T-cell (primary cell): ENCODE measurements around the gene VSX2. TPM values are rescaled to one million over a fixed set of nuclear protein-coding genes. Genes with fewer than 3 reads are reported as not detected.

Experiments used
- ATAC-seq, 4 experiments: fragments of 200-7000 bp in 3 of 4; fragments of 150-1000 bp in 1 of 4; cut with Tn5 transposase; replicated peaks in 1 of 4; 1 replicate in 3 of 4; 2 replicates in 1 of 4; pipeline ENCODE4 v1.10.0; 2021; ENCODE audit warnings: moderate library complexity in 3 of 4, mild to moderate bottlenecking in 2 of 4, moderate number of reproducible peaks in 1 of 4
- CTCF ChIA-PET, 2 donors: fragments of 300-600 bp; sonication (Branson Sonifier 250); formaldehyde crosslinking; loops; one replicate each; lab custom pipeline; 2022; ENCODE audit warnings: antibody characterized with exemption in 2 of 2; lab: Charles Lee
- POLR2A ChIA-PET, 2 donors: fragments of 300-600 bp; sonication (Branson Sonifier 250); formaldehyde crosslinking; loops; one replicate each; lab custom pipeline; 2022; ENCODE audit warnings: antibody characterized with exemption in 2 of 2; lab: Charles Lee
- DNase-seq, 35 experiments: peaks; one replicate each; pipeline versions ENCODE4 v3.0.0 to v3.0.0-alpha.2; 2013 to 2023
- H3K27ac ChIP-seq: one replicate; pipeline ENCODE4 v1.5.1; 2013; ENCODE audit warnings: low read length
- H3K27me3 ChIP-seq, 2 experiments: replicated peaks in 1 of 2; 1 replicate in 1 of 2; 2 replicates in 1 of 2; pipeline versions ENCODE4 v1.6.1 to v1.7.0; 2013; ENCODE audit warnings: low read length in 1 of 2, mixed read lengths in 1 of 2; ENCODE audit not compliant: control insufficient read depth in 2 of 2, insufficient read depth in 2 of 2; ENCODE audit errors: extremely low read depth in 1 of 2
- H3K36me3 ChIP-seq, 2 donors: 1 replicate in 1 of 2; 2 replicates in 1 of 2; pipeline versions ENCODE4 v1.6.1 to v1.7.0; 2013; ENCODE audit warnings: low read length in 1 of 2; ENCODE audit not compliant: control insufficient read depth in 2 of 2, insufficient read depth in 1 of 2; ENCODE audit errors: extremely low read depth in 1 of 2
- H3K4me1 ChIP-seq, 2 experiments: 1 replicate in 1 of 2; 2 replicates in 1 of 2; pipeline versions ENCODE4 v1.6.1 to v1.7.0; 2013; ENCODE audit warnings: low read length in 2 of 2, mixed read lengths in 1 of 2; ENCODE audit not compliant: insufficient read depth in 2 of 2, control insufficient read depth in 1 of 2; ENCODE audit errors: extremely low read depth in 1 of 2
- H3K4me3 ChIP-seq, 2 donors: 1 replicate in 1 of 2; 2 replicates in 1 of 2; pipeline versions ENCODE4 v1.5.1 to v1.7.0; 2013; ENCODE audit warnings: mild to moderate bottlenecking in 2 of 2, low read length in 1 of 2, moderate library complexity in 1 of 2; ENCODE audit not compliant: control insufficient read depth in 1 of 2; ENCODE audit errors: extremely low read depth in 1 of 2
- H3K9me3 ChIP-seq: 2 replicates; pipeline ENCODE4 v1.7.0; 2013
- H3K27ac Mint-ChIP-seq, 2 donors: one replicate each; pipeline ENCODE4 v1.8.0; 2020 to 2021; ENCODE audit warnings: mild to moderate bottlenecking in 2 of 2, mixed read lengths in 2 of 2
- H3K27me3 Mint-ChIP-seq, 2 donors: one replicate each; pipeline ENCODE4 v1.8.0; 2021 to 2022; ENCODE audit warnings: mixed read lengths in 2 of 2
- H3K36me3 Mint-ChIP-seq: one replicate; pipeline ENCODE4 v1.8.0; 2021; ENCODE audit warnings: mixed read lengths
- H3K4me1 Mint-ChIP-seq, 3 donors: one replicate each; pipeline ENCODE4 v1.8.0; 2020 to 2022; ENCODE audit warnings: mixed read lengths in 3 of 3, mild to moderate bottlenecking in 1 of 3
- H3K4me3 Mint-ChIP-seq, 3 donors: one replicate each; pipeline ENCODE4 v1.8.0; 2020 to 2022; ENCODE audit warnings: mild to moderate bottlenecking in 3 of 3, mixed read lengths in 3 of 3, moderate library complexity in 3 of 3
- H3K9me3 Mint-ChIP-seq, 3 donors: one replicate each; pipeline ENCODE4 v1.8.0; 2020 to 2022; ENCODE audit warnings: mixed read lengths in 3 of 3
- WGBS: methylation state at CpG from one replicate; pipeline ENCODE4 v1.1.5; 2013; ENCODE audit warnings: missing lambda C conversion rate; ENCODE audit not compliant: insufficient coverage; 5-methylcytosine and 5-hydroxymethylcytosine counted together
- total RNA-seq, 35 experiments: library from RNA in 6 of 35; stranded (reverse) in 6 of 35; fragments of 120-200 nt in 1 of 35; gene quantifications; one replicate each; pipeline versions ENCODE4 v1.2.1 to v1.2.4 and lab custom pipeline; 2013 to 2026

The VSX2 gene
- total RNA-seq, 5 donors from 2014 or later (not counting 1 experiment from before 2014, with no cell fraction given), result not detected

DNA sequence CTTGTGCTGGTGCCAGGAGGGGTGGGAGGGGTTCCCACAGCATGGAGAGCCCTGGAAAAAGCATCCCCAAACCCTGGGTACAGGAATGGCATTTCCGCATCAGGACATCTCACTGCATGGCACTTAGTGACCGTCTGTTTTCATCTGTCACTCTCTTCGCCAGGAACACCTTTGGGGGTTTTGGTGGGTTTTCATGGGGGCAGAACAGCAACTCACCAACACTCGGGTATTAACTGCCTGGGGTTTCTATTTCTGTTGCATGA is 3.5 kb downstream of the VSX2 start:
- CTCF ChIA-PET, result no interaction called here
- no peaks in the 10 kb centered on the region for H3K36me3 ChIP-seq
- Mint-ChIP-seq H3K27ac (no peak overlapping the region), H3K4me3 (peak overlapping the region in 1 of 3 donors; percentile 74), H3K4me1 (peaks cover 16 to 31% (median 19%) of the 10 kb centered on the region in 3 donors), H3K9me3 (no peaks in the 10 kb centered on the region), H3K27me3 (peaks cover 74 to 89% of the 10 kb centered on the region in 2 donors), H3K36me3 (no peaks in the 10 kb centered on the region)
- no peak overlapping the region for H3K4me3 ChIP-seq
- H3K27ac ChIP-seq, result no peak overlapping the region
- peaks cover 4 to 25% of the 10 kb centered on the region in 2 experiments for H3K4me1 ChIP-seq
- POLR2A ChIA-PET, result no interaction called here
- no peaks in the 10 kb centered on the region for H3K9me3 ChIP-seq
- WGBS, result no CpG with 5 or more reads among the region's 4 CpGs
- H3K27me3 ChIP-seq, result peaks cover 27 to 96% of the 10 kb centered on the region in 2 experiments
- ATAC-seq, result no peak
- DNase-seq, result no peak

DNA sequence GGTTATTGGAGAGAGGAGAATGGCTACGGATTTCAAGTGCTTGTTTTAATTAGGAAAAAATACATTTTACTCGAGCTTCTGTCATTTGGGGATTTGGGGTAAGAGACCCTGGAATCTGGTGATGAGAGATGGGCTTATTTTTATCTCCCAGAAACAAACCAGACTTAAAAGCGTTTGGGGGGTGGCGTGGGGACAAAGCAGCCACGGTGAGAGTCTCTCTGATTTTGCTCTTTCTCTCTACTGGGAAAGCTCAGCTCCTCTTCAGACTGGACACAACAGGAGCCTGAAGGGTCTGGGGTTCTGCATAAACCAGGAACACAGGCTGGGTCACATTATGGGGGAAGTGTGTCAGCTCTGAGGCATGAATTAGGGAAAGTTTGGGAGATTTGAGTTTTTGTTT is 3.8 kb downstream of the VSX2 start:
- Histone ChIP-seq H3K4me3 (no peak overlapping the region), H3K4me1 (peaks cover 4 to 25% of the 10 kb centered on the region in 2 experiments), H3K27ac (no peak overlapping the region), H3K27me3 (peaks cover 25 to 97% of the 10 kb centered on the region in 2 experiments), H3K9me3 (no peaks in the 10 kb centered on the region), H3K36me3 (no peaks in the 10 kb centered on the region)
- Mint-ChIP-seq H3K4me1 (peaks cover 16 to 31% (median 19%) of the 10 kb centered on the region in 3 donors), H3K4me3 (peak overlapping the region in 1 of 3 donors; percentile 74), H3K36me3 (no peaks in the 10 kb centered on the region), H3K27me3 (peaks cover 70 to 88% of the 10 kb centered on the region in 2 donors), H3K9me3 (no peaks in the 10 kb centered on the region), H3K27ac (no peak overlapping the region)
- ChIA-PET CTCF (interaction anchor here in 1 of 2 donors (0.7 kb wide), 1 partner anchor 129 kb away, joined by 3 read pairs; no protein-coding TSS in a partner anchor), POLR2A (no interaction called here)
- WGBS, result no CpG with 5 or more reads among the region's 5 CpGs
- DNase-seq, result no peak
- ATAC-seq, result no peak

DNA sequence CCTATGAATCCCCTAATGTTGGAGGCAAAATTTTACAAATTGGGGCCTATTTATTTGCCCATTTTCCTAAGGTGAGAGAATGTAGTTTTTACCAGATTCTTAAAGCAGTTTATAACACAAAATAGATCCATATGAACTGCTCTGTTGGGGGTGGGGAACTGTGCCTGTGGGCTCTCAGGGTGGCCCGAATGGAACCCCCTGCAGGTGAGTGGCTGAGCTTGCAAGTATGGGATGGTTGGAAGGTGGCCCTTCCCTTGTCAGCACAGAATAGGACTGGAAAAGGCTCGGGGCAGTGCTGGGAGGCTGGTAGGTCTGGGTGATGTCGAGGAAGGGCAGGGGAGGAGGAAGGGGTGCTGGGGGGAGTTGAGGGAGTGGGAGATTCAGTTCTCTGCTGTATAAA is 4.9 kb downstream of the VSX2 start:
- DNase-seq (no peak), ATAC-seq (no peak)
- Mint-ChIP-seq H3K36me3 (no peaks in the 10 kb centered on the region), H3K27me3 (peaks cover 63 to 82% of the 10 kb centered on the region in 2 donors), H3K27ac (no peak overlapping the region), H3K9me3 (no peaks in the 10 kb centered on the region), H3K4me3 (no peak overlapping the region), H3K4me1 (peaks cover 16 to 27% (median 19%) of the 10 kb centered on the region in 3 donors)
- H3K4me1 ChIP-seq, result peaks cover 4 to 25% of the 10 kb centered on the region in 2 experiments
- CTCF ChIA-PET, result no interaction called here
- H3K36me3 ChIP-seq, result no peaks in the 10 kb centered on the region
- POLR2A ChIA-PET, result no interaction called here
- H3K27me3 ChIP-seq, result peaks cover 17 to 94% of the 10 kb centered on the region in 2 experiments
- H3K4me3 ChIP-seq, result no peak overlapping the region
- WGBS, result 17% methylated on average over 2 of the region's 3 CpGs
- no peaks in the 10 kb centered on the region for H3K9me3 ChIP-seq
- H3K27ac ChIP-seq, result no peak overlapping the region

DNA sequence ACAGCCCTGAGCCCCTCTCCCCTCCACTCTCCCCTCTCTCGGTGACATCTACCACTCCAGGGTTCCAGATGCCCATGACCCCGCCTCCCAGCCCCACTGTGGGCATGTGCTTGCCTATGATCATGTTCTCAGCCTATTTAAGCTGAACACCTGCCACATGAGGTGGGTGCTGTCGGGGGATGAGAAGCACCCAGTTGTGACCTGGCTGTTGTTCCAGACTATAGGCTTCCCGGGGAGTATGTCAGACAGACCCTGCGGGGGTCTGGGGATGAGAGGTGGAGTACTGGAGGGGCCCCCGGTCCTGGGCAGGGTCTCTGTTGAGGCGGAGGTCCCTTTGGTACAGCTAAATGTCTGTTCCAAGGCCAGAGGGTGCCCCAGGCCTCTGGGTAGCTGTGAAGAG is 6.0 kb downstream of the VSX2 start:
- Mint-ChIP-seq H3K9me3 (no peaks in the 10 kb centered on the region), H3K4me3 (no peak overlapping the region), H3K36me3 (no peaks in the 10 kb centered on the region), H3K4me1 (peaks cover 15 to 26% (median 18%) of the 10 kb centered on the region in 3 donors), H3K27me3 (peaks cover 62 to 78% of the 10 kb centered on the region in 2 donors), H3K27ac (no peak overlapping the region)
- Histone ChIP-seq H3K4me1 (peaks cover 3 to 18% of the 10 kb centered on the region in 2 experiments), H3K9me3 (no peaks in the 10 kb centered on the region), H3K27me3 (peaks cover 17 to 82% of the 10 kb centered on the region in 2 experiments), H3K4me3 (no peak overlapping the region), H3K27ac (no peak overlapping the region), H3K36me3 (no peaks in the 10 kb centered on the region)
- ATAC-seq (no peak), DNase-seq (no peak)
- POLR2A ChIA-PET, result no interaction called here
- CTCF ChIA-PET, result no interaction called here
- WGBS, result 54% methylated on average over 3 of the region's 7 CpGs

DNA sequence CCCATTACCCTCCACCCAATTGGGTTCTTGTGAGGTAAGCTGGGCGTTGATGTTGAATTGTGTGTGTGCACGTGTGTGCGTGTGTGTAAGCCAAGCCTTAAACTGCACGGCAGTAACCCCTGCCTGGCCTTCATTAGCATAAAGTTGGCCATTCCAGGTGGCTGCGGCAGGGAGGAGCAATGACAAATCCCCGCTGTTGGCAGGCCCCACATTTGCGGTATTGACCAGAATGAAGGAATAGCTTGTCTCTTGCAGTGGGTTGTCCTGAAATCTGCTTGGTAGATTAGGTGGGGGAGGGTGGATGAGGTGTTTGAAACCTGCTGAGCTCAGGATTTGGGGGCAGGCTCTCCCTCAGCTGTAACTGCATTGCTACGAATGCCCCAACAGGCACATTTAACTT is 7.3 kb downstream of the VSX2 start:
- ChIA-PET POLR2A (no interaction called here), CTCF (interaction anchor here (0.6 to 1.6 kb wide), 2 partner anchors 11 kb away, joined by 3 to 7 read pairs; no protein-coding TSS in a partner anchor)
- DNase-seq (no peak), ATAC-seq (no peak)
- Mint-ChIP-seq H3K27me3 (peaks cover 68% of the 10 kb centered on the region in 2 donors), H3K4me3 (no peak overlapping the region), H3K4me1 (peaks cover 12 to 17% (median 15%) of the 10 kb centered on the region in 3 donors), H3K27ac (no peak overlapping the region), H3K36me3 (no peaks in the 10 kb centered on the region), H3K9me3 (no peaks in the 10 kb centered on the region)
- H3K27ac ChIP-seq, result no peak overlapping the region
- no peaks in the 10 kb centered on the region for H3K9me3 ChIP-seq
- no peaks in the 10 kb centered on the region for H3K36me3 ChIP-seq
- peaks cover 0 to 10% of the 10 kb centered on the region in 2 experiments for H3K4me1 ChIP-seq
- H3K27me3 ChIP-seq, result peaks cover 17 to 74% of the 10 kb centered on the region in 2 experiments
- no peak overlapping the region for H3K4me3 ChIP-seq
- 91% methylated on average over 5 of the region's 8 CpGs for WGBS

DNA sequence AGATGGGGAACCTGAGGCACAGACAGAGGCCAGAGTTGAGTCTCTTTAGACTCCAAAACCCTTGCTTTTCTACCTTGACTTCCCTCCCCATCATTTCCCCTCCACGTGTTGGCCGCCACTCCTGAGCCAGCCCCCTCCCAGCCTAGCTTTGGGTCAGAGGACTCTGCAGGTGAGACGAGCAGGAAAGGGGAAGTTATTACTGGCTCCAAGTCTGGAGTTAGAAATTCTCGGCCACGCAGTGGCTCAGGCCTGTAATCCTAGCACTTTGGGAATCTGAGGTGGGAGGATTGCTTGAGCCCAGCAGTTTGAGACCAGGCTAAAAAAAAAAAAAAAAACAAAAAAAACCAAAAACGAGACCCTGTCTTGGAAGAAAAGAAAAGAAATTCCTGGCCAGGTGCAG is 8.8 kb downstream of the VSX2 start:
- WGBS, result no CpG with 5 or more reads among the region's 6 CpGs
- Mint-ChIP-seq H3K4me3 (no peak overlapping the region), H3K27me3 (peaks cover 58 to 59% of the 10 kb centered on the region in 2 donors), H3K27ac (no peak overlapping the region), H3K36me3 (no peaks in the 10 kb centered on the region), H3K9me3 (no peaks in the 10 kb centered on the region), H3K4me1 (peaks cover 6 to 8% (median 8%) of the 10 kb centered on the region in 3 donors)
- Histone ChIP-seq H3K9me3 (no peaks in the 10 kb centered on the region), H3K36me3 (no peaks in the 10 kb centered on the region), H3K4me3 (no peak overlapping the region), H3K27ac (no peak overlapping the region), H3K27me3 (peaks cover 14 to 73% of the 10 kb centered on the region in 2 experiments), H3K4me1 (peaks cover 0 to 8% of the 10 kb centered on the region in 2 experiments)
- ATAC-seq (no peak), DNase-seq (no peak)
- ChIA-PET CTCF (no interaction called here), POLR2A (no interaction called here)
